PC-9 (cell line): ENCODE results near the gene TACSTD2.

Experiments
- CTCF ChIP-seq: fragments of 200-600 bp; sonication (generic); conservative IDR thresholded peaks from 2 replicates; pipeline ENCODE4 v1.6.1; 2017; ENCODE audit warnings: mixed run types, antibody characterized with exemption, mild to moderate bottlenecking, moderate library complexity
- EZH2 ChIP-seq: fragments of 200-600 bp; sonication (generic); IDR thresholded peaks from 2 replicates; pipeline ENCODE4 v1.8.0; 2017; ENCODE audit warnings: antibody characterized with exemption, low read depth

GRCh38 chr1:58571616-58572015, 5.4 kb downstream of the TACSTD2 start:
- TF ChIP-seq CTCF (no peak), EZH2 (no peak)
